ENCODE results near the gene FGFBP3.

The FGFBP3 gene

DNA sequence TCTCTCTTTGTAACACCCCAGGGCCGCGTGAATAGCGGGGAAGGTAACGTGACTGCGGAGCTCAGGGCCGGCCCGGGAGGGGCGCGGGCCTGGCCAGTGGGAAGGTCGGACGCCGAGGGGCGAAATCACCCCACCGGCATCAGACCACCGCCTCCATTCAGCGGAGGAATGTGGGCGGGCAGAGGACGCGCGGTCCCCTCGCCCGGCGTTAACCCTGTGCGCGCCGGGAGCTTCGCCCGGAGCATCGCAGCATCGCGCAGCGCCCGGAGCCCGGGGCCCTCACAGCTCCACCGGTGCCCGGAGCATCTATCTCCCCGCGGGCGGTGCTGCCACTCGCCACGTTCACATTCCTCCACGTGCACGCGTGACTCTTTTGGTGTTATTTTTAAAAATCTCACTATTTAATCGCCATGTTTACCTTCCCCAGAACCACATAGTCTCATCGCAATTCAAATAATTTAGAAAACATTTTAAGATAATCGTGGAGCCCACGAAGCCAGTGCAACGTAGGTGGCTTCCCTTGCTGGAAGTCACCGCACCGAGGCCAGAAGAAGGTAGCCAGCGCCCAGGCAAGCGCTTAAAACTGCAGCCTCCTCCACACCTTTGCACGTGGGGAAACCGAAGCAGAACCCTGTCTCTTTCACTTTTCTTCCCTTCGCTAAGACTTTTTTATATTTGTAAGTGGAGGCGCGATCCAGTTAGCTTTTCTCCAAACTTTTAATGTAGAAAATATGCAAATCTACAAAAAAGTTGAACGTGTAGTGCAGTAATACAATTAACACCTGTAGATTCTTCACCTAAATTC is 21.8 kb downstream of the FGFBP3 start:
- TF ChIP-seq ZNF274 (IDR thresholded peaks at IDR 0.05; ENCODE audit: low read depth, low read length): no peak
- H3K4me3 ChIP-seq (ENCODE audit: low read length): peak overlapping the region; percentile 42

DNA sequence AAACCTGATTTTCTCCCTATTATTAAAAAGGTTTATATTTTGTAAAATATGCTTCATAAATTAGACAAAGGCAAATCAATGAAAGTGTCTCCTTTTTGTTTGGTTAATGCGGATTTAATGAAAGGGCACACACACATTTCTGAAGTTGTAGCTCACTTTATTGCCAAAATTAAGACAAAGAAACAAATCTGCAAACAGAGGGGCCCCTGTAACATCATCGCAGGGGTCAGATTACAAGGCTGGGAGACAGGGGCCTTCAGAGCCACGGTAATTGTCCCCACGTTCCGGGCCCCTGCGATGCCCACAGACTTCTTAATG is 22.4 kb downstream of the FGFBP3 start:
- no peak for TF ChIP-seq ZNF274 (IDR thresholded peaks at IDR 0.05; ENCODE audit: low read depth, low read length)
- H3K4me3 ChIP-seq (ENCODE audit: low read length): no peak overlapping the region; the same call in 1 of the 2 replicates

DNA sequence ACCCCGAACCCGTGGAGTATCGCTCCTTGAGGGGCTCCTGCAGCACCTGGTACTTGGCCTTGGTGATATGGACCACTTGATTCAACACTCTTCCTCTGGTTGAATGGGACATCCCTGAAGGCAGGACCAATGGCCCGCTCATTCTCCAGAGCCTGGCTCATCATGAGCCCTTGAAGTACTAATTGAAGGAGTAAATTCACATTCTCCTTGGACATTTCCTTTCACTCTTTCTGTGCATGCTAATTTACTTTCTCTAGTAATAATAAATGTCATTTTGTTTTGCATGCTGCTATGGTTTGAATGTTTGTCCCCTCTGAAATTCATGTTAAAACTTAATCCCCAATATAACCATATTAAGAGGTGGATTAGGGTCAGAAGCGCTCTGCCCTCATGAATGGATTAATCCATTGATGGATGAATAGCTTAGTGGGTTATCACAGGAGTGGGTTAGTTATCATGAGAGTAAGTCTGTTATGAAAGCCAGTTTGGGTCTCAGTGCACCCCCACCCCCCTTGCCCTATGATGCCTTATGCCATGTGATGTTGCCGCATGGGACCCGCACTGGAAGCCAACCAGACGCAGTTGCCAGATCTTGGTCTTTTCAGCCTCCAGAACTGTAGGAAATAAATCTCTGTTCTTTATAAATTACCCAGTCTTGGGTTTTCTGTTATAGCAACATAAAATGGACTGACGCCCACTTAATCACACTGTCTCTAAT is 23.8 kb downstream of the FGFBP3 start:
- no peak overlapping the region for H3K4me3 ChIP-seq (ENCODE audit: low read length)
- TF ChIP-seq ZNF274 (IDR thresholded peaks at IDR 0.05; ENCODE audit: low read depth, low read length): no peak

DNA sequence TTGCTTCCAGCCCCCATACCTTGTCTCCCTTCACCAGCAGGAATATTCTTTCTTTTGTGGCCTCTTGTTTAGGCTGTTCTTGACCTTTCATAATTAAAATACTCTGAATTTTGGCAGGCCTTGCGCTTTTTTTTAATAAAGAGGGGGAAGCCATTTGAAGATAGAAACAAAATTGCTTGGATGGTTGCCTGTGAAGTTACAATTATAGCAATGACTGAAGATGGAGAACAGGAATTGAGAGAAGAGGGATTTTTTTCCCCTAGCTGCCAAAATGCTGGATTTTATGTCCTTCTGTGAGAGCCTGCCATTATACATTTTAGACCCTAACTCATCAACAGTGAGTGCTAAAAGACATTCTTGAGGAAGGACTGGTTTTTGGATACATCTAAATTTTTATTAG is 24.8 kb downstream of the FGFBP3 start:
- H3K4me3 ChIP-seq (ENCODE audit: low read length): no peak overlapping the region
- no peak for TF ChIP-seq ZNF274 (IDR thresholded peaks at IDR 0.05; ENCODE audit: low read depth, low read length)

GRCh38 chr10:91883549-91884444 is 25.5 kb downstream of the FGFBP3 start:
- H3K4me3 ChIP-seq (ENCODE audit: low read length): no peak overlapping the region
- TF ChIP-seq ZNF274 (IDR thresholded peaks at IDR 0.05; ENCODE audit: low read depth, low read length): no peak

DNA sequence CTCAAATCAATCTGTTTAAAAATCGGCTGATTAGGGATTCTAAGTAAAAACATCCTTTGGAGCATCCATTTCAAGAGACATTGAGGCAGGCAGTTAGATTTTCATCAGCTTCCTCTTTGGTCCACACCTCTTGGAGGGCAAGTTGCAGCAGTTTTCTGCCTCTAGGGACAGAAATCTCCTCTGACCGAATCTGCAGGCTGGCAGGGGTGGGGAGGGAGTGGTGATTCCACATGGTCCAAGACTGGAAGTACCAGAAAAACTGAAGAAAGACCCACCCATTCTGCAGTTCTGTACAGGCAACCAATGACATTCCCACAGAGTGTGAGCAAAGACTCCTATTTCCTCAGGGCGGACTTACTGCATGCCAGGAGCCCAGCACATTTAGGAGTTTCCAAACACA is 29.0 kb downstream of the FGFBP3 start:
- TF ChIP-seq ZNF274 (IDR thresholded peaks at IDR 0.05; ENCODE audit: low read depth, low read length): no peak
- H3K4me3 ChIP-seq (ENCODE audit: low read length): no peak overlapping the region

GRCh38 chr10:91879515-91880170 is 29.6 kb downstream of the FGFBP3 start:
- no peak for TF ChIP-seq ZNF274 (IDR thresholded peaks at IDR 0.05; ENCODE audit: low read depth, low read length)
- no peak overlapping the region for H3K4me3 ChIP-seq (ENCODE audit: low read length)

- no peak overlapping the region for H3K4me3 ChIP-seq (ENCODE audit: low read length)
- no peak for TF ChIP-seq ZNF274 (IDR thresholded peaks at IDR 0.05; ENCODE audit: low read depth, low read length)
Measured at GRCh38 chr10:91875779-91876178, 33.5 kb downstream of the FGFBP3 start.

GRCh38 chr10:91875156-91875555 is 34.1 kb downstream of the FGFBP3 start:
- TF ChIP-seq ZNF274 (IDR thresholded peaks at IDR 0.05; ENCODE audit: low read depth, low read length): no peak
- no peak overlapping the region for H3K4me3 ChIP-seq (ENCODE audit: low read length)

- no peak overlapping the region for H3K4me3 ChIP-seq (ENCODE audit: low read length)
- no peak for TF ChIP-seq ZNF274 (IDR thresholded peaks at IDR 0.05; ENCODE audit: low read depth, low read length)
Measured at GRCh38 chr10:91865562-91866081, 43.7 kb downstream of the FGFBP3 start.

- no peak overlapping the region for H3K4me3 ChIP-seq (ENCODE audit: low read length)
- TF ChIP-seq ZNF274 (IDR thresholded peaks at IDR 0.05; ENCODE audit: low read depth, low read length): no peak
Measured at GRCh38 chr10:91864744-91865143, 44.5 kb downstream of the FGFBP3 start.

DNA sequence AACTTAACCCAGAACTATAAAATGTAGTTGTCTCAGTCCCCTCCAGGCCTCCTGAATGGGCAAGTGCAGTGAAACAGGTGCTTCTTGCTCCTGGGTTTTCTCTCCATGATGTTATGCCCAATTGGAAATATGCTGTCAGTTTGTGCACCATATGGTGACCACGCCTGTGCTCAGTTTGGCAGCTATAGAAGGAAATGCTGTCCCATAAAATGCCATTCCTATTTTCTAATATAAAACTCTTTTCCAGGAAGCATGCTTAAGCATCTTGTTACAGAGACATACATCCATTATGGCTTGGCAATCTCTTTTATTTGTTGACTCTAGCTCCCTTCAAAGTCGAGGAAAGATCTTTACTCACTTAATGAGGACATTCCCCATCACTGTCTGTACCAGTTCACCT is 45.2 kb downstream of the FGFBP3 start:
- H3K4me3 ChIP-seq (ENCODE audit: low read length): no peak overlapping the region

GRCh38 chr10:91860885-91861284 is 48.4 kb downstream of the FGFBP3 start:
- no peak overlapping the region for H3K4me3 ChIP-seq (ENCODE audit: low read length)
- no peak for TF ChIP-seq ZNF274 (IDR thresholded peaks at IDR 0.05; ENCODE audit: low read depth, low read length)

More for the DNA sequence above, 45.2 kb downstream of the FGFBP3 start:
- no peak for TF ChIP-seq ZNF274 (IDR thresholded peaks at IDR 0.05; ENCODE audit: low read depth, low read length)

GRCh38 chr10:91856637-91857036 is 52.6 kb downstream of the FGFBP3 start:
- no peak overlapping the region for H3K4me3 ChIP-seq (ENCODE audit: low read length)
- no peak for TF ChIP-seq ZNF274 (IDR thresholded peaks at IDR 0.05; ENCODE audit: low read depth, low read length)
